Measurements from ENCODE around the gene GID8. TPM values are rescaled to one million over a fixed set of nuclear protein-coding genes. Genes with fewer than 3 reads are reported as not detected.

The GID8 gene
- total and polyA plus RNA-seq, 4 donors: 10.2 to 23.6 (median 14.6) TPM

DNA sequence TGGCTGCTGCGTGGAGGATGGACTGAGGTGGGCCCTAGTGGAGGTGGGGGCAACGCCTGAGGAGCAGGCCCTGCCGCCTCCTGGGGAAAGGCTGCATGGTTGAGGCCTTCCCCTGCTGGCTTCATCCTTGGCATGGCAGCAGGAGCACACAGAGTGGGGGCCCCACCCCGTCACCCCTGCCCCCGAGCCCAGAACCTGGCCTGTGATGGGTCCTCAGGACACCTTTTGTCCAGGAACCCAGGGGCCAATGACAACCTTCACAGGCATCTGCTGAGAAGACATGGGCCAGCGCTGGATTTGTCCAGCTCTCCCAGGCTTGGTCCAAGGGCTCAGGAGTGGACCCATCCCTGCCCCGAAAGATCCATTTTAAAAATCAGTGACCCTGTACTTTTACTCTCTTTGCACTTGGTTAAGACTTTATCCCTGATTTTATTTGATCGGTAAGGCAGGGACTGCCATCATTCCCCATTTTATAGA lies 14.0 kb downstream of the GID8 start:
- H3K4me1 ChIP-seq (ENCODE audit: control insufficient read depth in 4 of 4, insufficient read depth in 4 of 4, low read length in 3 of 4): peaks cover 3 to 41% (median 29%) of the 10 kb centered on the region in 4 donors
- H3K36me3 ChIP-seq (ENCODE audit: control insufficient read depth in 4 of 4, insufficient read depth in 3 of 4, low read depth in 1 of 4, low read length in 3 of 4): peaks cover 0 to 20% (median 1%) of the 10 kb centered on the region in 4 donors
- peak overlapping the region in 2 of 3 donors; percentile 34 to 76 for H3K4me3 ChIP-seq (ENCODE audit: low read depth in 1 of 3, low read length in 3 of 3)

GRCh38 chr20:62952373-62952967 lies 14.5 kb downstream of the GID8 start, which contains the start of gene SLC17A9:
TSS of gene SLC17A9 (plus strand) at chr20:62952709. CDS start at chr20:62952831, 122 bp downstream.
- peak; percentile 84 for DNase-seq (ENCODE audit: low spot score)
- peaks cover 3 to 41% (median 29%) of the 10 kb centered on the region in 4 donors for H3K4me1 ChIP-seq (ENCODE audit: control insufficient read depth in 4 of 4, insufficient read depth in 4 of 4, low read length in 3 of 4)
- peaks cover 0 to 24% (median 3%) of the 10 kb centered on the region in 4 donors for H3K36me3 ChIP-seq (ENCODE audit: control insufficient read depth in 4 of 4, insufficient read depth in 3 of 4, low read depth in 1 of 4, low read length in 3 of 4)
- H3K27me3 ChIP-seq (ENCODE audit: control insufficient read depth in 4 of 4, insufficient read depth in 4 of 4, low read length in 3 of 4): no peaks in the 10 kb centered on the region
- peak within 1 kb of the TSS; percentile 91 to 93 for H3K27ac ChIP-seq (ENCODE audit: low read depth in 1 of 2, low read length in 2 of 2)
- H3K9me3 ChIP-seq (ENCODE audit: control insufficient read depth in 4 of 4, low read length in 3 of 4): no peaks in the 10 kb centered on the region
- 4% methylated on average over 37 of the region's 37 CpGs for WGBS
- peak within 1 kb of the TSS; percentile 52 to 85 for H3K9ac ChIP-seq (ENCODE audit: low read depth in 1 of 2, low read length in 2 of 2)
- peak within 1 kb of the TSS; percentile 56 to 83 (median 76) for H3K4me3 ChIP-seq (ENCODE audit: low read depth in 1 of 3, low read length in 3 of 3)
- TF ChIP-seq RXRA (IDR thresholded peaks at IDR 0.05) (peak; percentile 67 to 82), RAD21 (IDR thresholded peaks at IDR 0.05) (no peak), HNF4G (IDR thresholded peaks at IDR 0.05) (no peak), JUND (IDR thresholded peaks at IDR 0.05) (no peak), HNF4A (conservative IDR thresholded peaks at IDR 0.05) (peak; percentile 67 to 75), TAF1 (conservative IDR thresholded peaks at IDR 0.05) (no peak), EGR1 (IDR thresholded peaks at IDR 0.05; ENCODE audit: low read depth in 2 of 2) (no peak), NR2F2 (IDR thresholded peaks at IDR 0.05) (no peak), MAX (IDR thresholded peaks at IDR 0.05) (peak; percentile 61), GABPA (IDR thresholded peaks at IDR 0.05 in 1 of 2, conservative IDR thresholded peaks at IDR 0.05 in 1 of 2) (peak in 1 of 2 donors; percentile 43), SP1 (IDR thresholded peaks at IDR 0.05) (peak; percentile 68), YY1 (IDR thresholded peaks at IDR 0.05) (peak; percentile 89), FOXA2 (IDR thresholded peaks at IDR 0.05) (peak; percentile 41)
- TF ChIP-seq, protein P1, sequence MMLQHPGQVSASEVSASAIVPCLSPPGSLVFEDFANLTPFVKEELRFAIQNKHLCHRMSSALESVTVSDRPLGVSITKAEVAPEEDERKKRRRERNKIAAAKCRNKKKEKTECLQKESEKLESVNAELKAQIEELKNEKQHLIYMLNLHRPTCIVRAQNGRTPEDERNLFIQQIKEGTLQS (IDR thresholded peaks at IDR 0.05): no peak
- TF ChIP-seq, protein P2, sequence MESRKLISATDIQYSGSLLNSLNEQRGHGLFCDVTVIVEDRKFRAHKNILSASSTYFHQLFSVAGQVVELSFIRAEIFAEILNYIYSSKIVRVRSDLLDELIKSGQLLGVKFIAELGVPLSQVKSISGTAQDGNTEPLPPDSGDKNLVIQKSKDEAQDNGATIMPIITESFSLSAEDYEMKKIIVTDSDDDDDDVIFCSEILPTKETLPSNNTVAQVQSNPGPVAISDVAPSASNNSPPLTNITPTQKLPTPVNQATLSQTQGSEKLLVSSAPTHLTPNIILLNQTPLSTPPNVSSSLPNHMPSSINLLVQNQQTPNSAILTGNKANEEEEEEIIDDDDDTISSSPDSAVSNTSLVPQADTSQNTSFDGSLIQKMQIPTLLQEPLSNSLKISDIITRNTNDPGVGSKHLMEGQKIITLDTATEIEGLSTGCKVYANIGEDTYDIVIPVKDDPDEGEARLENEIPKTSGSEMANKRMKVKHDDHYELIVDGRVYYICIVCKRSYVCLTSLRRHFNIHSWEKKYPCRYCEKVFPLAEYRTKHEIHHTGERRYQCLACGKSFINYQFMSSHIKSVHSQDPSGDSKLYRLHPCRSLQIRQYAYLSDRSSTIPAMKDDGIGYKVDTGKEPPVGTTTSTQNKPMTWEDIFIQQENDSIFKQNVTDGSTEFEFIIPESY (IDR thresholded peaks at IDR 0.05): peak; percentile 70
- TF ChIP-seq, protein P3, sequence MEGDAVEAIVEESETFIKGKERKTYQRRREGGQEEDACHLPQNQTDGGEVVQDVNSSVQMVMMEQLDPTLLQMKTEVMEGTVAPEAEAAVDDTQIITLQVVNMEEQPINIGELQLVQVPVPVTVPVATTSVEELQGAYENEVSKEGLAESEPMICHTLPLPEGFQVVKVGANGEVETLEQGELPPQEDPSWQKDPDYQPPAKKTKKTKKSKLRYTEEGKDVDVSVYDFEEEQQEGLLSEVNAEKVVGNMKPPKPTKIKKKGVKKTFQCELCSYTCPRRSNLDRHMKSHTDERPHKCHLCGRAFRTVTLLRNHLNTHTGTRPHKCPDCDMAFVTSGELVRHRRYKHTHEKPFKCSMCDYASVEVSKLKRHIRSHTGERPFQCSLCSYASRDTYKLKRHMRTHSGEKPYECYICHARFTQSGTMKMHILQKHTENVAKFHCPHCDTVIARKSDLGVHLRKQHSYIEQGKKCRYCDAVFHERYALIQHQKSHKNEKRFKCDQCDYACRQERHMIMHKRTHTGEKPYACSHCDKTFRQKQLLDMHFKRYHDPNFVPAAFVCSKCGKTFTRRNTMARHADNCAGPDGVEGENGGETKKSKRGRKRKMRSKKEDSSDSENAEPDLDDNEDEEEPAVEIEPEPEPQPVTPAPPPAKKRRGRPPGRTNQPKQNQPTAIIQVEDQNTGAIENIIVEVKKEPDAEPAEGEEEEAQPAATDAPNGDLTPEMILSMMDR (IDR thresholded peaks at IDR 0.05; ENCODE audit: low read depth, low read length, missing input control): peak; percentile 14

More for the DNA sequence above, 14.0 kb downstream of the GID8 start:
- no peak for DNase-seq (ENCODE audit: low spot score)
- H3K9ac ChIP-seq (ENCODE audit: low read depth in 1 of 2, low read length in 2 of 2): peak overlapping the region in 1 of 2 donors; percentile 52
- no peak for TF ChIP-seq JUND (IDR thresholded peaks at IDR 0.05)
- no peak for TF ChIP-seq HNF4A (conservative IDR thresholded peaks at IDR 0.05)
- TF ChIP-seq FOXA1 (IDR thresholded peaks at IDR 0.05): no peak
- no peak for TF ChIP-seq RAD21 (IDR thresholded peaks at IDR 0.05)
- TF ChIP-seq HNF4G (IDR thresholded peaks at IDR 0.05): no peak
- TF ChIP-seq SP1 (IDR thresholded peaks at IDR 0.05): no peak
- no peak for TF ChIP-seq RXRA (IDR thresholded peaks at IDR 0.05)
- no peak for TF ChIP-seq TAF1 (conservative IDR thresholded peaks at IDR 0.05)
- TF ChIP-seq EGR1 (IDR thresholded peaks at IDR 0.05; ENCODE audit: low read depth in 2 of 2): no peak
- TF ChIP-seq, protein P4, sequence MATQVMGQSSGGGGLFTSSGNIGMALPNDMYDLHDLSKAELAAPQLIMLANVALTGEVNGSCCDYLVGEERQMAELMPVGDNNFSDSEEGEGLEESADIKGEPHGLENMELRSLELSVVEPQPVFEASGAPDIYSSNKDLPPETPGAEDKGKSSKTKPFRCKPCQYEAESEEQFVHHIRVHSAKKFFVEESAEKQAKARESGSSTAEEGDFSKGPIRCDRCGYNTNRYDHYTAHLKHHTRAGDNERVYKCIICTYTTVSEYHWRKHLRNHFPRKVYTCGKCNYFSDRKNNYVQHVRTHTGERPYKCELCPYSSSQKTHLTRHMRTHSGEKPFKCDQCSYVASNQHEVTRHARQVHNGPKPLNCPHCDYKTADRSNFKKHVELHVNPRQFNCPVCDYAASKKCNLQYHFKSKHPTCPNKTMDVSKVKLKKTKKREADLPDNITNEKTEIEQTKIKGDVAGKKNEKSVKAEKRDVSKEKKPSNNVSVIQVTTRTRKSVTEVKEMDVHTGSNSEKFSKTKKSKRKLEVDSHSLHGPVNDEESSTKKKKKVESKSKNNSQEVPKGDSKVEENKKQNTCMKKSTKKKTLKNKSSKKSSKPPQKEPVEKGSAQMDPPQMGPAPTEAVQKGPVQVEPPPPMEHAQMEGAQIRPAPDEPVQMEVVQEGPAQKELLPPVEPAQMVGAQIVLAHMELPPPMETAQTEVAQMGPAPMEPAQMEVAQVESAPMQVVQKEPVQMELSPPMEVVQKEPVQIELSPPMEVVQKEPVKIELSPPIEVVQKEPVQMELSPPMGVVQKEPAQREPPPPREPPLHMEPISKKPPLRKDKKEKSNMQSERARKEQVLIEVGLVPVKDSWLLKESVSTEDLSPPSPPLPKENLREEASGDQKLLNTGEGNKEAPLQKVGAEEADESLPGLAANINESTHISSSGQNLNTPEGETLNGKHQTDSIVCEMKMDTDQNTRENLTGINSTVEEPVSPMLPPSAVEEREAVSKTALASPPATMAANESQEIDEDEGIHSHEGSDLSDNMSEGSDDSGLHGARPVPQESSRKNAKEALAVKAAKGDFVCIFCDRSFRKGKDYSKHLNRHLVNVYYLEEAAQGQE (IDR thresholded peaks at IDR 0.05): no peak
- TF ChIP-seq, protein P1 (IDR thresholded peaks at IDR 0.05): no peak
- no peaks in the 10 kb centered on the region for H3K27me3 ChIP-seq (ENCODE audit: control insufficient read depth in 4 of 4, insufficient read depth in 4 of 4, low read length in 3 of 4)
- peak overlapping the region; percentile 91 to 93 for H3K27ac ChIP-seq (ENCODE audit: low read depth in 1 of 2, low read length in 2 of 2)
- WGBS: 78% methylated on average over 8 of the region's 8 CpGs
- no peaks in the 10 kb centered on the region for H3K9me3 ChIP-seq (ENCODE audit: control insufficient read depth in 4 of 4, low read length in 3 of 4)

Data from liver (tissue), 9 donors.